PC-9 (cell line): Measurements from ENCODE around the gene MLX.
"Not testable (repeated sequence)": the region's sequence is repeated elsewhere in the genome, so short reads cannot be mapped to it uniquely, and the experiment has no call there.

ENCODE experiments used
- EZH2 ChIP-seq: fragments of 200-600 bp; sonication (generic); IDR thresholded peaks from 2 replicates; pipeline ENCODE4 v1.8.0; 2017; ENCODE audit warnings: antibody characterized with exemption, low read depth
- TF ChIP-seq, protein P1 (sequence below): fragments of 200-600 bp; sonication (generic); conservative IDR thresholded peaks from 2 replicates; pipeline ENCODE4 v1.6.1; 2017; ENCODE audit warnings: mixed run types, antibody characterized with exemption, mild to moderate bottlenecking, moderate library complexity

DNA sequence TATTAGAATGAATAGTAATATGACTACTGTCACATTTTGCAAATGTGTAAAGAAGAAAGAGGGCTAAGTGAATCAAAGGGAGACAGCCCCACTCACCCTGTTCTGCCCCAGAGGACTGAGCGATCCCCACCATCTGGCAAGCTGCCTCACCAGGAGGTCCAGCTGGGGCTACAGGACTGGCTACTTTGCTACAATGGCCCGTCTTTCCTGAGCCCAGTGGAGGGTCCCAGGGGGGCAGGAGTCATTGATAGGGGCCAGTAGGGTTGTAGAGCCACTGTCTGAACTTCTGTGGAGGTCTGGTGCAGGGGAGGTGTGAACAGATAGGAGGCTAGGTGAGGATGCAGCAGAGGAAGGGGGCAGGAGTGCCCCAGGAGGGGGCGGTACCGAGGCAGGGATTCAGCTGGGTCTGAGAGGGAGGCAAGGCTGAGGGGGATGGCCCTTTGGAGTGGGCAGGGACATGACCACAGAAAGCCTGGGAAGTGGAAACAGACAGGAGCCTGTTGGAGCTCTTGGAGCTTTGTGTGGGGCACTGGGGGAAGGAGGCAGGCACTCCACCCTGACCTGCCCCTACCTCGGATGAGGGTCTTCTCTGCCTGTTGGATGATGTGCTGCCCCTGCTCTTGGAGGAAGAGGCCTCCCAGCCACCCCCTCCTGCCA lies 10.8 kb upstream of the MLX start:
- TF ChIP-seq, protein P1, sequence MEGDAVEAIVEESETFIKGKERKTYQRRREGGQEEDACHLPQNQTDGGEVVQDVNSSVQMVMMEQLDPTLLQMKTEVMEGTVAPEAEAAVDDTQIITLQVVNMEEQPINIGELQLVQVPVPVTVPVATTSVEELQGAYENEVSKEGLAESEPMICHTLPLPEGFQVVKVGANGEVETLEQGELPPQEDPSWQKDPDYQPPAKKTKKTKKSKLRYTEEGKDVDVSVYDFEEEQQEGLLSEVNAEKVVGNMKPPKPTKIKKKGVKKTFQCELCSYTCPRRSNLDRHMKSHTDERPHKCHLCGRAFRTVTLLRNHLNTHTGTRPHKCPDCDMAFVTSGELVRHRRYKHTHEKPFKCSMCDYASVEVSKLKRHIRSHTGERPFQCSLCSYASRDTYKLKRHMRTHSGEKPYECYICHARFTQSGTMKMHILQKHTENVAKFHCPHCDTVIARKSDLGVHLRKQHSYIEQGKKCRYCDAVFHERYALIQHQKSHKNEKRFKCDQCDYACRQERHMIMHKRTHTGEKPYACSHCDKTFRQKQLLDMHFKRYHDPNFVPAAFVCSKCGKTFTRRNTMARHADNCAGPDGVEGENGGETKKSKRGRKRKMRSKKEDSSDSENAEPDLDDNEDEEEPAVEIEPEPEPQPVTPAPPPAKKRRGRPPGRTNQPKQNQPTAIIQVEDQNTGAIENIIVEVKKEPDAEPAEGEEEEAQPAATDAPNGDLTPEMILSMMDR: 0 out of 2 replicates have a peak, but pooled peaks have one; percentile 20
- not testable (repeated sequence) for TF ChIP-seq EZH2
